GM12874 (cell line): ENCODE results near the gene ADRA1B.

Source experiments
- CTCF ChIP-seq: IDR thresholded peaks from 2 replicates; pipeline ENCODE4 v1.5.1; 2011; ENCODE audit warnings: low read depth, mild to moderate bottlenecking, control low read depth, low read length, moderate library complexity; ENCODE audit not compliant: insufficient read depth

Gene ADRA1B

GRCh38 chr5:160011471-160011870, 95.2 kb downstream of the ADRA1B start:
- no peak for TF ChIP-seq CTCF

GRCh38 chr5:160018945-160019625, 102.8 kb downstream of the ADRA1B start:
- no peak for TF ChIP-seq CTCF

GRCh38 chr5:160020266-160020770, 104.0 kb downstream of the ADRA1B start:
- no peak for TF ChIP-seq CTCF

- TF ChIP-seq CTCF, result no peak
Measured at GRCh38 chr5:160020964-160021363, 104.7 kb downstream of the ADRA1B start.

- TF ChIP-seq CTCF, result peak; percentile 60
Measured at GRCh38 chr5:160021831-160022446, 105.7 kb downstream of the ADRA1B start.
